MM.1S (cell line): ENCODE data around the gene SPDYE16.
"Not testable (repeated sequence)": the region's sequence is repeated elsewhere in the genome, so short reads cannot be mapped to it uniquely, and the experiment has no call there.

ENCODE experiments used
- EZH2 ChIP-seq: fragments of 300-600 bp; sonication (generic); optimal IDR thresholded peaks from 2 replicates; pipeline ENCODE3; 2017; ENCODE audit warnings: low read depth, mild to moderate bottlenecking, antibody characterized with exemption, low read length, mixed read lengths
- TF ChIP-seq, protein P1 (sequence below): fragments of 300-600 bp; sonication (generic); IDR thresholded peaks from 2 replicates; pipeline ENCODE4 v1.5.1; 2016; ENCODE audit warnings: antibody characterized with exemption, low read length, mixed read lengths

GRCh38 chr7:76588586-76588985, 45.5 kb upstream of the SPDYE16 start:
- TF ChIP-seq, protein P1, sequence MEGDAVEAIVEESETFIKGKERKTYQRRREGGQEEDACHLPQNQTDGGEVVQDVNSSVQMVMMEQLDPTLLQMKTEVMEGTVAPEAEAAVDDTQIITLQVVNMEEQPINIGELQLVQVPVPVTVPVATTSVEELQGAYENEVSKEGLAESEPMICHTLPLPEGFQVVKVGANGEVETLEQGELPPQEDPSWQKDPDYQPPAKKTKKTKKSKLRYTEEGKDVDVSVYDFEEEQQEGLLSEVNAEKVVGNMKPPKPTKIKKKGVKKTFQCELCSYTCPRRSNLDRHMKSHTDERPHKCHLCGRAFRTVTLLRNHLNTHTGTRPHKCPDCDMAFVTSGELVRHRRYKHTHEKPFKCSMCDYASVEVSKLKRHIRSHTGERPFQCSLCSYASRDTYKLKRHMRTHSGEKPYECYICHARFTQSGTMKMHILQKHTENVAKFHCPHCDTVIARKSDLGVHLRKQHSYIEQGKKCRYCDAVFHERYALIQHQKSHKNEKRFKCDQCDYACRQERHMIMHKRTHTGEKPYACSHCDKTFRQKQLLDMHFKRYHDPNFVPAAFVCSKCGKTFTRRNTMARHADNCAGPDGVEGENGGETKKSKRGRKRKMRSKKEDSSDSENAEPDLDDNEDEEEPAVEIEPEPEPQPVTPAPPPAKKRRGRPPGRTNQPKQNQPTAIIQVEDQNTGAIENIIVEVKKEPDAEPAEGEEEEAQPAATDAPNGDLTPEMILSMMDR: not testable (repeated sequence)
- not testable (repeated sequence) for TF ChIP-seq EZH2
